HG02884 (cell line): Measurements from ENCODE around the gene PODN.

ENCODE experiments used
- ATAC-seq: cut with Tn5 transposase; IDR thresholded peaks from one replicate; pipeline ENCODE4 v1.9.1; 2021; ENCODE audit warnings: mild to moderate bottlenecking, moderate library complexity; ENCODE audit not compliant: unreplicated experiment

The PODN gene

GRCh38 chr1:53088616-53089300, 26.7 kb downstream of the PODN start:
- ATAC-seq = no peak

GRCh38 chr1:53089478-53090226, 27.6 kb downstream of the PODN start:
- no peak for ATAC-seq

DNA sequence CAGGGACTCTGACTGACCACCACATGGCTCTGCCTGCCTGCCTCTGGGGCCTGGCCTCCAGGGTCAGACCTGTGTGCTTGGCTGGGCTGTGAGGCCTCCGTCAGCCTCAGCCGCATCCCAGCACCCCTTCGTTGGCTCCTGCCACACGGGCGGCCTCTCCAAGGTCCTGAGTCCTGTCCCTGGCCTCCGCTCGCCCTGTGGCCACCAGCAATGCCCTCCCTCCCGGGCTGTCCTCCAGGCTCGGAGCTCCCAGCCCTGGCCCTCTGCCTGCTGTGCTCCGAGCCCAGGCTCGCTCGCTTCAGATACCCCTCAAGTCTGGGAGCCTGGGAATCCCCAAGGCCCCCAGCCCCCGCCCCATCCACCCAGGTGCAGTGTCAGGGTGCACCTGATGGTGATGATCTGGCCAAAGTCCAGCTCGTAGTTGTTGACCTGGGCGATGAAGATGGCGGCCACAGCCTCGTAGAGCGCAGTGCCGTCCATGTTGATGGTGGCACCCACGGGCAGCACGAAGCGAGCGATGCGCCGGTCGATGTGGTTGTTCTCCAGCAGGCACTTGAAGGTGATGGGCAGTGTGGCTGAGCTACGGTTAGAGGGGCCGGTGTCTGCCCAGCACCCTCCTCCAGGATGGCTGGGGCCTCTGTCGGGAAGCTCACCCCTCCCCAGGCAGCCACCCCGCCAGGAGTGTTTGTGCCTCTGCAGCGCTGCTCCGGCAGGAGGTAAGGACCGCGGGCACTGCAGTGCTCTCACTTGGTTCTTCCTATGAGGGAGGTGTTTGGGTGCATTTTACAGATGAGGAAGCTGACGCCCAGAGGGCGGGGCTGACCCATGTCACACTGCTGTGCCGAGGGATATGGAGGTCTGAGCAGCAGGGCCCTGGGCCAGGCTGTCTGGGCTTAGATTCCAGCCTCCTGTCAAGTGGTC, 28.5 kb downstream of the PODN start:
- ATAC-seq = no peak

GRCh38 chr1:53091841-53092645, 30.0 kb downstream of the PODN start:
- no peak for ATAC-seq

GRCh38 chr1:53092659-53093450, 30.8 kb downstream of the PODN start:
- no peak for ATAC-seq

GRCh38 chr1:53093451-53093754, 31.4 kb downstream of the PODN start:
- no peak for ATAC-seq

- no peak for ATAC-seq
These were observed 31.9 kb downstream of the PODN start for GRCh38 chr1:53093778-53094532.

DNA sequence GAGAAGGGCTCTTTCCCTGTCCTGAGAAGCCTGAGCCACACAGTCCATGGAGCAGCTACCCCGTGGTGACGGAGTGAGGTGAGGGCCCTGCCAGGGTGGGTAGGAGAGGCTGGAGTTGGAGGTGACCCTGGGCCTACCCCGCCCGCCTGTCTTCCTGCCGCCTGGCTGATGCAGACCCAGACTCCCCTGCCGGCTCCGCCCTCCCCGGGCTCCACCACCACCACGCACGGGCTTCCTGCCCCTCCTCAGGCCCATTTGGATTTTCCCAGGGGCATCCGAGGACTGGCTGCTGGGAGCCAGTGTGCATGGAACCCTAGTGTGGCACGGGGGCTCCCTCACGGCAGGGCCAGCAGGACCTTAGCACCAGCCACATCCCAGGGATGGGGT, 32.5 kb downstream of the PODN start:
- ATAC-seq = no peak

- ATAC-seq = no peak
These were observed 42.4 kb downstream of the PODN start for GRCh38 chr1:53104289-53104913.

DNA sequence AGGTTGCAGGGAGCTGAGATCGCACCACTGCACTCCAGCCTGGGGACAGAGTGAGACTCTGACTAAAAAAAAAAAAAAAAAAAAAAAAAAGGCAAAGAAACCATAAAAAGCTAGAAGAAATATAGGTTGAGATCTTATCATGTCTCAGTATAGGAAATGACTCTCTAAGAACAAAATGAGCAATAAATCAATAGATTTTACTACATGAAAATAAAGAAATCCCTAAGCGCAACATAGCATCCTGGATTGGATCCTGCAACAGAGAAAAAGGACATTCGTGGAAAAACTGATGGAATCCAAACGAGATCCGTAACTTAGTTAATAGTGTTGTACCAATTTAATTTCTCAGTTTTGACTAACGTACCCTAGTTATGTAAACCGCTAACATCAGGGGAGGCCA, 45.1 kb downstream of the PODN start:
- ATAC-seq = no peak

DNA sequence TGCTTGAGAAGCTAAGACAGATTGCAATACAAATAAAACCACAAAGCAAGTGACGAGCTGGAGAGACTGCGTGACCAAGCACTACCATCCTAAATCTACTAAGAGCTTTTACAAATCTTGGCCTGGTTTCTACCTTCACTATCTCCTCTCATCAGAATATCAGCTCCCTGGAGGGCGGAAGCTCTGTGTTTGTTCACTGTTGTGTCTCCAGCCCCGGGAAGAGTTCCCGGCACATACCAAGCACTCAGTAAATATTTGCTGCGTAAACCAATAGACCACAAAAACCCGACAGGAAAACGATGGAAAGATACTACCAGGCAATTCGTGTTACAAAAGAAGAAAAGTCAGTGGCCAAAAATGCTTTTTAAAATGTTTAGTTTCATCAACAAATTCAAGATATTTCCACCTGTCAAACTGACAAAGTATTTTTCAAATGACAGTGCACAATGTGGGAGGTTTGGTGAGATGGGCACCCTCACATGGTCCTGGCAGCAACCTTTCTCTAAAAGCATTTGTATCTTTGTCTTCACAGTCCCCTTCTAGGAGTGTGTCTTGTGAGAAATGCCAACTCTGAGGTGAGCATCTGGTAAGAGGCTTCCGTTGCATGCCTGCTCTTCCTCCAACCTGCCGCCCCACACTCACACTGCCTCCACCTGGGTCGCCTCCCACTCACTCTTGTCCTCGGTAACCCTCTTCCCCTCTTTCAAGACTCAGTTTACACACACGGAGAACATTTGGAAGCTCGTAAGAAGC, 45.7 kb downstream of the PODN start:
- no peak for ATAC-seq

- no peak for ATAC-seq
These were observed 46.9 kb downstream of the PODN start for GRCh38 chr1:53108646-53109580.

GRCh38 chr1:53110370-53111072, 48.5 kb downstream of the PODN start:
- ATAC-seq = no peak

DNA sequence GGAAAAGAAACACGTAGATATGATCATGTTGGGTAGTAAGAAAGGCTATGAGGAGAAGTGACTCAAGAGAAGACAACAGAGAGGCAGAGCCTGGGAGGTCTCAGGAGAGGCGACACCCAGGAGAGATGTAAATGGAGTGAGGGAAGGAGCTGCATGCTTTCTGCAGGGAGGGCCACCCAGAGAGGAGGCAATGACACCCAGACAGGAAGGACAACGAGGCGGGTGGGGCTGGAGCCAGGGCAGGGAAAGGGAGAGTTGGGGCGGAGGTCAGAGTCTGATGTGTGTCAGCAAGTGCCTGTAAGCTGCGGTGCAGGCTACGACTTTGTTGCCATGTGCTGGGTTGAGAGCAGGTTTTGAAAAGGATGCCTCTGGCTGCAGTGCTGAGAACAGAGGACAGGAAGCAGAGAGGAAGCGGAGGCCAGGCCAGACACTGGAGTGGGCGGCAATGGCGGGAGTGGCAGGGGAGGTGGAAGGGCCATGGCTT, 49.1 kb downstream of the PODN start:
- no peak for ATAC-seq

GRCh38 chr1:53111693-53112092, 49.7 kb downstream of the PODN start:
- ATAC-seq = no peak

GRCh38 chr1:53112271-53112774, 50.3 kb downstream of the PODN start:
- no peak for ATAC-seq
